Breast epithelium (tissue), 4 donors: ENCODE measurements around the gene PML. TPM values are rescaled to one million over a fixed set of nuclear protein-coding genes. Genes with fewer than 3 reads are reported as not detected.

Source experiments
- DNase-seq, 2 donors: peaks; one replicate each; pipeline ENCODE4 v3.0.0-alpha.2; 2019; ENCODE audit warnings: low spot score in 2 of 2
- H3K27ac ChIP-seq, 2 donors: fragments of 200-600 bp; sonication (generic) in 1 of 2; one replicate each; pipeline ENCODE4 v1.5.1; 2016 to 2019; ENCODE audit warnings: mild to moderate bottlenecking in 1 of 2
- H3K27me3 ChIP-seq, 2 donors: fragments of 200-600 bp; sonication (generic) in 1 of 2; one replicate each; pipeline versions ENCODE4 v1.5.1 to v1.6.0; 2017 to 2019; ENCODE audit warnings: control low read depth in 1 of 2, mild to moderate bottlenecking in 1 of 2
- H3K36me3 ChIP-seq: fragments of 200-600 bp; one replicate; pipeline ENCODE4 v1.5.1; 2019
- H3K4me1 ChIP-seq, 2 donors: fragments of 200-600 bp; sonication (generic); one replicate each; pipeline ENCODE4 v1.5.1; 2016 to 2019; ENCODE audit warnings: control low read depth in 1 of 2
- H3K4me3 ChIP-seq, 3 donors: fragments of 200-600 bp; sonication (generic); 1 replicate in 2 of 3; 2 replicates in 1 of 3; pipeline ENCODE4 v1.5.1; 2016 to 2019; ENCODE audit warnings: mild to moderate bottlenecking in 3 of 3, moderate library complexity in 2 of 3
- H3K9me3 ChIP-seq, 2 donors: fragments of 200-600 bp; sonication (generic) in 1 of 2; one replicate each; pipeline ENCODE4 v1.5.1; 2016 to 2019; ENCODE audit warnings: control low read depth in 1 of 2
- POLR2A ChIP-seq: fragments of 450-650 bp; IDR thresholded peaks from one replicate; pipeline ENCODE4 v1.6.1; 2016; ENCODE audit warnings: antibody characterized with exemption, mild to moderate bottlenecking, moderate library complexity
- POLR2AphosphoS5 ChIP-seq, 3 donors: sonication (generic); formaldehyde crosslinking; IDR thresholded peaks; one replicate each; pipeline ENCODE4 v1.6.1; 2017; ENCODE audit warnings: antibody characterized with exemption in 3 of 3
- intact Hi-C: fragments of 100-400 bp; cut with DNase I; formaldehyde crosslinking; loops from one replicate; pipeline ENCODE4 v1.15.1; 2023; ENCODE audit warnings: low total_unique reads
- total RNA-seq, 3 donors: library from RNA; depleted of rRNA; stranded (reverse); fragments of >200 nt; gene quantifications; one replicate each; pipeline ENCODE4 v1.1.0, GENCODE V29; 2016
- TF ChIP-seq, protein P1 (sequence below), 3 donors: fragments of 450-650 bp; IDR thresholded peaks; one replicate each; pipeline ENCODE4 v1.5.1; 2016 to 2017; ENCODE audit warnings: antibody characterized with exemption in 3 of 3, mild to moderate bottlenecking in 3 of 3, moderate library complexity in 3 of 3

The PML gene
- total RNA-seq, 3 donors from 2014 or later, result 37.8 to 103 (median 49.8) TPM

DNA sequence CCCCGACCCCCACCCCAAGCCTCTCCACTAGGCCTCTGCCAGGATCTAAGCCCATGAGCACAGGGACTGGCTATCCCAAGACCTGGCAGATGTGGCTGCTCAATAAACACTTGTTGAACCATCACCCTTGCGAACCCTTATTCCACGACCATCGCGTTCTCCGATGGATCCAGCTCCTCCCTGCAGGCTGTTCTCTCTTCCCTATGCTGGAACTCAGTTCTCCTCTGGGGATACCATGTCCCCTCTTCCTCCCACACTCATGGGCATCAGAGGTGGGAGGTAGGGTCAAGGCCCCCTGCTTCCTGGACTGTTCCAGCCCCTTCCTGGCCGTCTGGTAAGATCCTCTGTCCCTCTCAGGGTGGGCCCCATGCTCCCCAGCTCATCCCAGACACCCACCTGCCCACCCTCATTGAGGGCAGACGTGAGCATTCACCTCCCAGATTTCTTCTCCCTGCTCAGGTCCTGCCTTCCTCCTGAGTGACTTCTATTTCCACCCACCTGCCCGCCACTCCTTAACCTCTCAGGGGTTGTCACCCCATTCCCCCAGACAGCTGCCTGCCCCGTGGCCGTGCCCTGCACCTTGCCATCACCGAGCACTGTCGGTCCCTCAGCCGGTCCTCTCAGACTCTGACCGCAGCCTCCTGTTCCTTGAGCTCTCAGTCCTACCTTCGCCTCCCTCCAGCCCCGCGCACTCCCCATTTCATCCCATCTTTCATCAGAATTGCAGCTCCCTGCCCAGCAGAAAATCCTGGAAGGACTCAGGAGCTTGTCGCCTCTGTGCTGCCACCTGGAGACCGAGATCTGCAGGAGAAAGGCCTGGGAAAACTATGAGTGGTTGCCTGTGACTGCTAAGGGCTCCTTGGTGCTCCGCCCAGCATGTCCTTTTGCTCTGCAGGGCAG is 42.0 kb downstream of the PML start:
- H3K9me3 ChIP-seq, result no peaks in the 10 kb centered on the region
- TF ChIP-seq, protein P1, sequence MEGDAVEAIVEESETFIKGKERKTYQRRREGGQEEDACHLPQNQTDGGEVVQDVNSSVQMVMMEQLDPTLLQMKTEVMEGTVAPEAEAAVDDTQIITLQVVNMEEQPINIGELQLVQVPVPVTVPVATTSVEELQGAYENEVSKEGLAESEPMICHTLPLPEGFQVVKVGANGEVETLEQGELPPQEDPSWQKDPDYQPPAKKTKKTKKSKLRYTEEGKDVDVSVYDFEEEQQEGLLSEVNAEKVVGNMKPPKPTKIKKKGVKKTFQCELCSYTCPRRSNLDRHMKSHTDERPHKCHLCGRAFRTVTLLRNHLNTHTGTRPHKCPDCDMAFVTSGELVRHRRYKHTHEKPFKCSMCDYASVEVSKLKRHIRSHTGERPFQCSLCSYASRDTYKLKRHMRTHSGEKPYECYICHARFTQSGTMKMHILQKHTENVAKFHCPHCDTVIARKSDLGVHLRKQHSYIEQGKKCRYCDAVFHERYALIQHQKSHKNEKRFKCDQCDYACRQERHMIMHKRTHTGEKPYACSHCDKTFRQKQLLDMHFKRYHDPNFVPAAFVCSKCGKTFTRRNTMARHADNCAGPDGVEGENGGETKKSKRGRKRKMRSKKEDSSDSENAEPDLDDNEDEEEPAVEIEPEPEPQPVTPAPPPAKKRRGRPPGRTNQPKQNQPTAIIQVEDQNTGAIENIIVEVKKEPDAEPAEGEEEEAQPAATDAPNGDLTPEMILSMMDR (IDR thresholded peaks at IDR 0.05), result peak in 1 of 3 donors; percentile 38
- no peak for TF ChIP-seq POLR2A
- peak overlapping the region in 1 of 2 donors; percentile 48 for H3K27ac ChIP-seq
- H3K36me3 ChIP-seq, result peaks cover 6% of the 10 kb centered on the region
- no peak overlapping the region for H3K4me3 ChIP-seq
- H3K27me3 ChIP-seq, result no peaks in the 10 kb centered on the region
- no peak for DNase-seq
- intact Hi-C loops, result no loop called here
- no peaks in the 10 kb centered on the region for H3K4me1 ChIP-seq

DNA sequence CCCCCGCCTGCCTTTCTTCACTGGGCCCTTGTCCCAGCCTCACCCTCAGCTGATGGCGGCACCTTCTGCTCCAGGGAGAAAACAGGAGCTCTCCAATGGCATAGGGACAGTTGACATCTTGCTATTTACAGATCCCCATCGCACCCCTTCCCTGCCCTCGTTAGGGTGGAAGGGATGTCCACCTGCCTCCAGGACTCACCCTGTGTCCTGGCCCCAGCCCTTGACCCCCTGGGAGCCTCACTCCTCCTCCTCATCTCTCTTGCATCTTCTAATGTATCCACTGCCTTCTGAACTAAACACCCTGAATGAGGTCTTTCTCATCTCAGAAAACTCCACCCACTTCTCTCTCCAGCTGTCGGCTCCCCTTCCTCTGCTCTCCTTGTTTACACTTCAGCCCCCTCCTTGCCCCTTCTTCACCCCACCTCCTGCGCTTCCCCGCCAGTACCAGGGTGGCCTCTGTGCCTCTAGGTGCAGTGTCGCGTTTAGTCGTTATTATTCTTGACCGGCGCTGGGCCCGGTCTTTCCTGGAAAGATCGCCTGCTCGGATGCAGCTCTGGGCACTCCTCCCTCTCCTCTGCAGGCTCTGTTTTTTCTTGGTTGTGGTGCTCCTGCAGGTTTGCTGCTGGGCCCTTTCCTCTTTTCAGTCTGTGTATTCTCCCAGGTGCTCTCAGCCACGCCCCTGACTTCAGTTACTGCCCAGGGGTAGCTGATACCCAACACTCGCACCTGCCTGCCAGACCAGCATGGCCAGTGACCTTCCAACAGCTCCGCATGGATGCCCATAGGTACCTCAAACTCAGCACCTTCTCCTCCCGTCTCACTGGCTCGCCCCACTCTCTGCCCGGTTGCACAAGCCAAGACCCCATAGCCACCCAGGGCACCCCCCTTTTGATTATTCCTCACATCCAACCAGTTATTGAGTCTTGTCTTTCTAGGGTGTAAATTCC is 42.9 kb downstream of the PML start:
- no peak overlapping the region for H3K4me3 ChIP-seq
- H3K27ac ChIP-seq, result no peak overlapping the region

DNA sequence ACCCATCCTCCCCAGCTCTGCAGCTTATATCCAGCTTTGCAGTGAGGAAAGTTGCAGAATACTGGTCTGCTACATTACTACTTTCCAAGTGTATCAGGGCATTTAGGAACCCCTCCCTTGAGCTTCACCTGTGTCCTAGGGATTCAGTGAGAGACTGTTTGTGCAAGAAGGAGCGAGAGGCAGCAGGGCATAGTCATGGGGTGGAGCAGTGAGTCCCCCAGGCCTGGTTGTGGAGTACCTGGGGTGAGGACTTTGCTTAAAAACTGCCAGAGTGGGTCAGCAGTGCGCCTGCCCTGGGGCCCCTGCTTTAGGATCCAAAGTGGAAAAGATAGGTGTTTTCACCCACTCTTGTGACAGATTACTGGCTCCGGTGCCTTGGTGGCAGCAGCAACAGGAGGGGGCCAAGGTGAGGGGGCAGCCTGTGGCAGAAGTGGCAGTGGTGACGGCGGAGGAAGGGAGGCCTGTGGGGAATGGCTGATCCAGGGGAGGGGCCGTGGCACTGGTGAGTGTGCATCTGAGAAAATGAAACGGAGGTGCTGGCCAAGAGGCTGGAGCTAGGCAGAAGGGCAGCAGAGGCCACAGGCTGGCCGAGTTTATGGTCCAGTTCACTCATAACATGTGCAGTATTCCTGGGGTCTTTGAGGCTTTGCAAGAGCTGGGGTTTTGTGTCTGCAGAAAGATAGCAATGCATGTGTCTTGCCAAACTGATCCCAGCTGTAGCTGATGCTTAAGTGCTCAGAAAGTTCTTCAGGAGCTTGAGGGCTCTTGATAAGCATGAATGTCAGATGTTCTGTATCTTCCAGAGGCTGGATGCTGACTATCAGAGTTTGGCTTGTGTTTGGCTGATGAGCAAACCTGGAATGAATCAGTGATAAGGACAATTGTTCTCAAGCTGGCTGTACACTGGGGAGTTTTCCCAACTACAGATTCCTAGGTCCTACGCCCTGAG is 44.5 kb downstream of the PML start:
- Histone ChIP-seq H3K4me3 (no peak overlapping the region), H3K36me3 (peaks cover 6% of the 10 kb centered on the region), H3K27ac (peak overlapping the region in 1 of 2 donors; percentile 87), H3K9me3 (no peaks in the 10 kb centered on the region), H3K4me1 (no peaks in the 10 kb centered on the region), H3K27me3 (no peaks in the 10 kb centered on the region)
- no peak for TF ChIP-seq POLR2AphosphoS5 (IDR thresholded peaks at IDR 0.05)
- TF ChIP-seq POLR2A, result no peak
- TF ChIP-seq, protein P1 (IDR thresholded peaks at IDR 0.05), result no peak
- DNase-seq, result no peak
- intact Hi-C loops, result no loop called here

More for the DNA sequence above, 42.9 kb downstream of the PML start:
- Histone ChIP-seq H3K27me3 (no peaks in the 10 kb centered on the region), H3K4me1 (no peaks in the 10 kb centered on the region), H3K36me3 (peaks cover 6% of the 10 kb centered on the region), H3K9me3 (no peaks in the 10 kb centered on the region)
- intact Hi-C loops, result no loop called here
- TF ChIP-seq POLR2AphosphoS5 (IDR thresholded peaks at IDR 0.05) (no peak), POLR2A (no peak)
- TF ChIP-seq, protein P1 (IDR thresholded peaks at IDR 0.05), result no peak
- no peak for DNase-seq

DNA sequence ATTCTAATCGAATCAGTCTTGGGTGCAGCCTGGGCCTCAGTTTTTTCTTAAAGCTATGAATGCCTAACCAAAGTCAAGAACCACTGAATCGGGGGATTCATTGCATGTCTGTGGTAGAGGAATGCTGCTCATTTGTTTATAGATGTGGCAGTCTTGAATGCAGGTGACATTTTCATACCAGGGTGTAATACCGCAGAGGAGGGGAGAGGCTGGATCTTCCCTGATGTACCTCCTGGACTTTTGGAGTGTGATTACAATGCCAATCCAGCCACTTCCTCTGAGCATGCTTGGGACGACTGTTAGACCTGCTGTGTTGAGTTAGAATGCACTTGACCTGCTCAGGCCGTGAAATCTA is 45.1 kb downstream of the PML start:
- H3K36me3 ChIP-seq, result peaks cover 6% of the 10 kb centered on the region
- H3K27ac ChIP-seq, result peak overlapping the region in 1 of 2 donors; percentile 87
- TF ChIP-seq, protein P1 (IDR thresholded peaks at IDR 0.05), result no peak
- TF ChIP-seq POLR2AphosphoS5 (IDR thresholded peaks at IDR 0.05) (no peak), POLR2A (no peak)

More for the DNA sequence above, 45.1 kb downstream of the PML start:
- Histone ChIP-seq H3K9me3 (no peaks in the 10 kb centered on the region), H3K4me3 (no peak overlapping the region), H3K4me1 (no peaks in the 10 kb centered on the region), H3K27me3 (no peaks in the 10 kb centered on the region)
- DNase-seq, result no peak
- intact Hi-C loops, result no loop called here
